NCI-H1048 (cell line): ENCODE measurements around the gene HJURP.

Experiments
- DNase-seq: peaks from one replicate; lab custom pipeline; 2025; lab: John Stamatoyannopoulos, UW

Gene HJURP

DNA sequence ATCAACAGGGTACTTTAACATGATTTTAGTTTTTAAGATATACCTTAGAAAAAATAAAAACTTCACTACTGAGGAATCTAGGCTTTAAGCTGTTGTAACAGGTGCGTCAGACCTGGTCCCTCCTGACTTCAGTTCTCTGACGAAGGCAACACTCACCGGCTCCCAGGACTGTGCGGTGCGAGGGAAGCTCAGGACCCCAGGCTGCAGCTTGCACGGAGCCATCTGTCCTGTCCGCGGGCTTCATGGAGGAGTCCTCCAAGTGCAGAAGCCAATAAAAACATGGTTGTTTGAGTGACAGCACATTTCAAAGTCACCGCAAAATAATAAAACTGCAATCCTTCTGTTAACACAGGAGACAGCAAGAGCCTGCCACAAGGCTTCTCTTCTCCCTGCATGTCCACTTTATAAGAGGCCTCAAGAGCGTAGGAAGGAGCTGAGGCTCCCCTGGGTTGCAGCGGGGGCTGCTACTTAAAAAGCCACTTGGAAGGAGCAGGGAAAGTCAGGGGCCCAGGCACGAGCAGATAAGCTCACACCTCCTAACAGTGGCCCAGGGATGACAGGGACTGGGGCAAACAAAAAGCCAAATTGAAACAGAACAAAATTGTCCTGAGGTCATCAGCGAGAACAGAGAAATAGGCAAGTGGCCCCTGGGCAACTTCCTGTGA, 4.6 kb downstream of the HJURP start:
- no peak for DNase-seq

DNA sequence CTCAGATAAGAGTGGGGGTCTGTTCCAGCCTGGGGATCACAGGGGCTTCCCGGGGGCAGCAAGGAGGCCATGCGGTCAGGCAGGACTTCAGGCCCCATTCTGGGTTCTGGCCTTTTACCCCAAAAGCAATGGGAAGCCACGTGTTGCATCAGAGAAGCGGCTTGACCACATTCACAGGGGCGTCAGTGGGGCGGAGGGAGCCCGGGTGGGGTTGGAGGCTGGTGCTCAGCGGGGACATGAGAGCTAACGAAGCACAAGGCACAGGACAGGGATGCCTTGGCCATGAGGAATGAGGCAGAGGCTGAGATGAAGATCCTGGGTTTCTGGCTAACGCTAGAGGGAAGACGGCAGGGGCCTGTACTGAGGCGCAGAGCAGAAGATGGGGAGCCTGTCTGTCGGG, 6.1 kb downstream of the HJURP start:
- DNase-seq: no peak

- DNase-seq: no peak
Measured at GRCh38 chr2:233847248-233847898, 7.0 kb downstream of the HJURP start.

GRCh38 chr2:233846387-233847247, 7.7 kb downstream of the HJURP start:
- DNase-seq: no peak

- no peak for DNase-seq
Measured at GRCh38 chr2:233845301-233846060, 8.9 kb downstream of the HJURP start.

DNA sequence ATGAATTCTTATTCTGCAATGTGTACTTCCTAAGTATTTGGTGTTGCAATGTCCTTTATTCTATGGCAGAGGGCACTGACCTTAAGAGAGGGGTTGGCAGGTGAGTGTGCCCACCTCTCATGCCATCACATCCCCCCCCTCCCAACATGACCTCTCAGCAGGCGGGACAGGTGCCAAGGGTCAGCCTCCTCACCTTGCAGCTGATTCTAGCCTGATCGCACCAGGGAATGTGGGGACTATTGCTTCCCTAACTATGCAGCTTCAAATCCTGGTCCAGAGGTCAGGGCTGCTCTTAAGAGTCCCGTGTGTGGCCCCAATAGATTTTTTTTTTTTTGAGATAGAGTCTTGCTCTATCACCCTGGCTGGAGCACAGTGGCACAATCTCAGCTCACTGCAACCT, 9.5 kb downstream of the HJURP start:
- no peak for DNase-seq

- no peak for DNase-seq
Measured at GRCh38 chr2:233844064-233844807, 10.1 kb downstream of the HJURP start.

DNA sequence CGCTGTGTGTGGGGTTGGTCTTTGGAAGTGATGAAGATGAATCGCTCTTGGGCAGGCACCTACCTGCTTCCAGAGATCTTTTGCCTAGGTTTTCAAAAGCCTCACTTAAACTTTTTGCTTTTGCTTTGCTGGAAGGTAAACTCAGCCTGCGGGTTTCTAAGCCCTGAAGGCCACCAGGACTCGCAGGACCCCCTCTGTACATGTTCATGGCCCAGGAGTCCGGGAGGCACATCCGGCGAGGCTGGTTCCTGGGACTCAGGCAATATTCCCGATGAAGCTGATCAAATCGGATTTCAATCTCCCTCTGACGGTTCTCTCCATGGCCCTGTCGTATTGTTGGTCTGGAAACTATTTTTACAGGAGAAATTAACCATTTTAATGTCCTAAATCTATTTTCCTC, 13.2 kb downstream of the HJURP start:
- no peak for DNase-seq

- DNase-seq: no peak
Measured at GRCh38 chr2:233840520-233840919, 13.8 kb downstream of the HJURP start.

DNA sequence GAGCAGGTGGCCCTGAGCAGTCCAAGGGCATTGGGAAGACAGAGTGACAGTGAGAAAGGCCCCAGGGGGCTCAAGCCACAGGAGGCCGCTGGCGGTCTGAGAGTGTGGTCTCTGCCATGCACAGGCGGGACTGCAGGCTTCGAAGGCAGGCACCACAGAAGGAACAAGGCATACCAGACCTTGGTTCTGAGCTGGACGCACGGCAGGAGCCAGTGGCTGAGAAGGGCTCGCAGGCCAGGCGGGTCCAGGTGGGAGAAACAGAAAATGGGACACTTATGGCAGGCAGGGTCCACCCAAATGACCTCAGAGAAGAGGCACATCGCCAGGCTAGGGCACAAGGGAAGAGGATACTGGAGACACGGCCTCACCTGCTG, 14.9 kb downstream of the HJURP start:
- DNase-seq: no peak

DNA sequence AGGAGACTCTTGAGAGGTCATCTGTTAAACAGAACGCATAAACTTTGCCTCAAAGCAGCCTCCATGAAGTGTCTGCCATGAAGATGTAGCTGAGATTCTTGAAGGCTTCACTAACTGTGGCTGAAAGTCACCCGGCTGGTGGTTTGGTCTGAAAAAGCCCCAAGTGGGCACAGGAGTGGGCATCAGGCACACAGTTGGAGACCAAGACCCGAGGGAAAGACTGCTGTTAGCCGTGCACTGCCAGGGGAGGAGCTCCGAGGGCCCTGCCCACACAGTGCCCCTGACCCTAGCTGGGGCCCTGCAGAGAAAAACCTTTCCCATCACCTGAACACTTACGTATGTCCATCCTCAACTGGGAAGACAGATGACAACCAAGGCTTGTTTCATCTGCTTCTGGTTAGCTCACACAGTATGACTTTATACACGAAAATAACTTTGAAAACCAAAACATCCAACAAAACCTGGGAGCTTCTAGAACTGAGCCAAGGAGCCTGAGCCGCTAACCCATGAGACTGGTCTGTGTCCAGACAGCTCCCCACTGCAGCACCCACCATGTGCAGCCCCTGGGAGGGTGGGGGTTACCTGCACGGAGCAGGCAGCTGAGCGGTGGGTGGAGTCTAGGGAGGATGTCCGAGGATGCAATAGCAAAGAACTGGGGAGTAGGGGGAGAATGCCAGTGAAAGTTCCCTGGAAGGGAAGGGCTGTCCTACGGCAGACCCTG, 15.4 kb downstream of the HJURP start:
- DNase-seq: no peak

DNA sequence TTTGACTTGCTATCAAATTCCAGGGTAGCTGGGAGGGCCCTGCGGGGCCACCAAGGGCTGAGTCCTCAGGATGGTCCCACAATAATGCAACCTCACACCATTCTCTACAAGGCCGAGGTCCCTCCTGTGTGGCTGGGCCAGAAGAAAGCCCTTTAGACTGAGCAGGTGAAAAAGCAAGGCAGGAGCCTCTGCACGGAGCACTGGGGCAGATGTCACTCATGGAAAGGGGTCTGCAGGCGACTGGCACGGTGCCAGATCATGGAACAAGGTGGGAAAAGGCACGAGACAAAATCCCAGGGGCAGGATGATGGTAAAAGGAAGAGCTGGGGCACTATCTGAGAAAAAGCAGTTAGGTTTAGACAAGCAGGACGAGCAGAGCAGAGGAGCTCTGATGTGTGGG, 16.1 kb downstream of the HJURP start:
- DNase-seq: no peak

DNA sequence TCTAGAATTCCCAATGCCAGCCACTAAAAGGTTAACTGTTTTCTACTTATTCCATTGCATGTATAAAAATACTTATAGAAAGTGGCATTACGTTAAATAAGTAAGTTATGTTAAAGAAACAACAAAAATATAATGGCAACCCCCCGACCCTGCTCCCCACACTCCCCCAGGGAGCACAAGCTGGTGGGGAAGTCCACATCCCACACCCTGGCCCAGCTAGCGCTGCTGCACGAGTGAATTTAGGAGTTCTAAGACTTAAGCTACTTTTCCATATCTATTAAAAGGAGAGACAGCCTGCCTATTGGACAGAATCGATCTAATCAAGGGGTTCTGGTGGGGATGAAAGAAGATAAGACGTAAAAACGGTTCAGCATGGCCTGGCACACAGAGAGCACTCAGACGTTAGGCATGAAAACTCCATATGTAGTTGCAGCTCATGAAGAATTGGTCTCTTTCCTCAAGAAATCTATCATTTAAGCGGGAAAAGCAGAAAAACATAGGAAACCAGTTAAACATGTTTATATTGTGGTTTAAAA, 16.6 kb downstream of the HJURP start:
- no peak for DNase-seq

- no peak for DNase-seq
Measured at GRCh38 chr2:233836359-233836758, 18.0 kb downstream of the HJURP start.

DNA sequence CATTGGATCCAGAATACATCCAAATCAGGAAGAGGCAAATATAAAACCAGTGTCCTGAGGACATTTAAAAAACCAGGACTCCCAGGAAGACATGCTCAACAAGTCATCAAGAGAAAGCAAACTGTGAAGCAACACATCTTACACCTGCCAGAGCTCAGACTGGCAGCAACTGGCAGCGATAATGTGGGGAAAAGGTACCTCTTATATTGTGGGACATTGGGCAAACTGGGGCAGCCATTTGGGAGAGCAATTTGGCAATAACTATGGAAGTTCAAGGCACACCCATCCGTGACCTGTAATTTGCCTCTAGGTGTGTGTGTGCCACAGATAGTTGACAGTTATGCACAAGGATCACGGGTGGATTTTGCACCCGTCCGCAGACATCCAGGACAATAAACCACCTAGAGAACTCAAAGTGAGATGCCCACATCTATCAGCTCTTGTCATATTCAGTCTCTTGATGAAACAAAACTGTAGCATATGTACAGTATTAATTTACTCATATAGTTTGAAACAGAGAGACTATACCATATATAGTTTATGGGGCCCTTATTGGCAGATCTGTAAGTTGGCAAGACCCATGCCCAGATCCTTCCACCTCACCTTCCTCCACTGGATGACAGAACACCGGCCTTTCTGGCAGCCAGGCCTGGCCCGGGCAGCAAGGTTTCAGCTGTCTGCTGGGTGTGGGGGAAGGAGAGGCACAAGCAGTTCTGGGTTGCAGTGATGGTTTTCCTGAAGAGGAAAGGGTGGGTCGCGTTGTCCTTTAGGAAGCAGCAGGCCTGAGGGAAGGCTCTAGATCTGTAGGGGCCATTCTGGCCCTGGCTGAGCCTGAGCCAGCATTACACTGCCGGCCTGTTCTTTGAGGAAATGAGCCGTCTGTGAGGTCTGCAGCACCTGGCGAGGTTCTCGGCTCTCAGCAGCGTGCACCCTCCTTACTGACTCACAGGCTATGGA, 18.8 kb downstream of the HJURP start:
- no peak for DNase-seq

- no peak for DNase-seq
Measured at GRCh38 chr2:233833345-233833744, 21.0 kb downstream of the HJURP start.

GRCh38 chr2:233832869-233833311, 21.4 kb downstream of the HJURP start:
- DNase-seq: no peak

DNA sequence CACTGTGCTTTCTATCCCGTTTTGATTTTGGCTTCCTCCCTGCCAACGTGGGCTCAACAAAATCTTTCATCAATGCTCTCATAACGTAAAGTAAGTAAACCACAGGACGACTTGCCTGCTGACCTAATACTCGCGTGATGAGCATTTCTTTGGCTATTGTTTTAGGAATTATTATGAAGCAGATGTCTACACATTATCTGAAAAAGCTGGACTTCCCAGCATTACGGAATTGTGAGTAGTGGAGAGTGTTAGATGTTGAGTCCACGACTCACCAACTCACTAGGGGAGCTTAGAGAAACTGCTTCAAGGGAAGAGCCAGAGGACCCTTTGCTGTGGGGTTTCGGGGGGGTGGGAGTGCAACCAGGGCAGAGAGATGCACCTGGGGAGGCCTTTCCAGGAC, 21.9 kb downstream of the HJURP start:
- DNase-seq: no peak

DNA sequence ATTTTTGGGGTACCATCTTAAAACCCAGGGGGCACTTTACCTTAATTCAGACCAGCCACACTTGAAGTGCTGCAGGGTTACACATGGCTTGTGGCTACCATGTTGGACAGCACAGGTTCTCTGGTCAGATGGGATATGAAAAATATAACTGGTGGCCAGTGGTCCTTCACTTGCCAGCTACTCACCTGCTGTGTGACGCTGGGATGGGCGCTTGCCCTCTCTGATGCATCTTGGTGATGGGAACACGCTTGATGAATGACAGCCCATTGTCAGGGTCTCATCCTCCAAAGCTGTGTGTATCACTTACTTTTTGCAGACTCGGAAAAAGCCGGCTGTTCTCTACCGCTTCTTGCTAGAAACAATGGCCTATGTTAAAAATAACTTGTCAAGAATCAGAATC, 22.5 kb downstream of the HJURP start:
- no peak for DNase-seq
